ENCODE measurements around the gene ZNF485. TPM values are rescaled to one million over a fixed set of nuclear protein-coding genes. Genes with fewer than 3 reads are reported as not detected.

ZNF485 gene
- total RNA-seq, 1 experiment from 2014 or later, result 1.2 TPM

DNA sequence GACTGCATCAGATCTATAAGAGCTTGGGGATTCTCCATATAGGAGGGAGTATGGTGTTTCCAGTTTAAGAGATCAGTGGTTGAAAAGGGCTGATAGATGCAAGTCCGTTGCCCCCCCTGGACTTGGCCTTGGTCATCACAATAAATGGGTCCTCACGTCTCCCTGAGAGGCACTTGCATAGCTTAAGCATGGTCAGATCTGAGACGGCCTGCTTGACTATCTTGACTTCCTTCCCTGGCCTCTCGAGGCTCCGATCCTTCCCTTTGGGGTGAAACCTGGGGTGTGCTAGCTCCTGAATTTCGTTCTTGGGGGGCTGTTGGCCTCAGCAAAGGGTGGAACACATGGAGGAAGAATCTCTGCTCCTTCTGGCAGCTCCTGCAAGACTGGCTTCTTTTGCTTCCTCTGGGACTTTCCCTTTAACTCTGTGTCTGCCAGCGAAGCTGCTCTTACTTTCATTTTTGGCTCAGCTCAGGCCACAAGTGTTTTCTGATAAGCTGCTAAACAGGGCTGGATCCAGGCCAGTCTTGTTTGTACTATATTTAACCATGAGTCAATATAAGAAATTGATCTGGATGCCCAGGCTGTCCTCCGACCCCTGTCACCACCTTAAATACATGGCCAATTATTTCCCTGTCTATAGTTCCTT is 11.2 kb upstream of the ZNF485 start:
- CTCF ChIA-PET, result no interaction called here
- POLR2A ChIA-PET (ENCODE audit: unreplicated experiment), result no interaction called here
- ATAC-seq (no peak), DNase-seq (peak; percentile 19)
- H4K20me1 ChIP-seq (ENCODE audit: low read length), result no peaks in the 10 kb centered on the region
- no peak overlapping the region for H3K27ac ChIP-seq (ENCODE audit: low read length)
- H3K79me2 ChIP-seq (ENCODE audit: low read length), result no peaks in the 10 kb centered on the region
- 0 out of 2 replicates have a peak, but pooled peaks cover 7% of the 10 kb centered on the region for H3K27me3 ChIP-seq (ENCODE audit: low read length)
- H3K4me1 ChIP-seq (ENCODE audit: insufficient read depth, low read length), result no peaks in the 10 kb centered on the region
- intact Hi-C loops (cut with micrococcal nuclease), result no loop called here
- H3K9me3 ChIP-seq (ENCODE audit: low read length), result 0 out of 2 replicates have a peak, but pooled peaks cover 9% of the 10 kb centered on the region
- no peaks in the 10 kb centered on the region for H3K36me3 ChIP-seq (ENCODE audit: low read depth, low read length)
- H3K9me2 ChIP-seq (replicated peaks; ENCODE audit: low read length), result no peaks in the 10 kb centered on the region
- H3F3A ChIP-seq (ENCODE audit: low read length, unreplicated experiment), result no peaks in the 10 kb centered on the region
- peak overlapping the region; percentile 77 for H3K4me2 ChIP-seq (ENCODE audit: low read length)
- TF ChIP-seq, protein P1, sequence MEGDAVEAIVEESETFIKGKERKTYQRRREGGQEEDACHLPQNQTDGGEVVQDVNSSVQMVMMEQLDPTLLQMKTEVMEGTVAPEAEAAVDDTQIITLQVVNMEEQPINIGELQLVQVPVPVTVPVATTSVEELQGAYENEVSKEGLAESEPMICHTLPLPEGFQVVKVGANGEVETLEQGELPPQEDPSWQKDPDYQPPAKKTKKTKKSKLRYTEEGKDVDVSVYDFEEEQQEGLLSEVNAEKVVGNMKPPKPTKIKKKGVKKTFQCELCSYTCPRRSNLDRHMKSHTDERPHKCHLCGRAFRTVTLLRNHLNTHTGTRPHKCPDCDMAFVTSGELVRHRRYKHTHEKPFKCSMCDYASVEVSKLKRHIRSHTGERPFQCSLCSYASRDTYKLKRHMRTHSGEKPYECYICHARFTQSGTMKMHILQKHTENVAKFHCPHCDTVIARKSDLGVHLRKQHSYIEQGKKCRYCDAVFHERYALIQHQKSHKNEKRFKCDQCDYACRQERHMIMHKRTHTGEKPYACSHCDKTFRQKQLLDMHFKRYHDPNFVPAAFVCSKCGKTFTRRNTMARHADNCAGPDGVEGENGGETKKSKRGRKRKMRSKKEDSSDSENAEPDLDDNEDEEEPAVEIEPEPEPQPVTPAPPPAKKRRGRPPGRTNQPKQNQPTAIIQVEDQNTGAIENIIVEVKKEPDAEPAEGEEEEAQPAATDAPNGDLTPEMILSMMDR (conservative IDR thresholded peaks at IDR 0.05; ENCODE audit: low read depth, low read length), result no peak
- TF ChIP-seq EZH2 (IDR thresholded peaks at IDR 0.05; ENCODE audit: low read length, unreplicated experiment) (no peak), EZH2phosphoT487 (IDR thresholded peaks at IDR 0.05; ENCODE audit: borderline replicate concordance, low read length) (no peak)
- H2AFZ ChIP-seq (ENCODE audit: low read length), result peak overlapping the region; percentile 71
- no TSS peak for BruUV-seq (replicated peaks)
- peak overlapping the region; percentile 58 for H3K4me3 ChIP-seq (ENCODE audit: low read length)
- no peak overlapping the region for H3K9ac ChIP-seq (ENCODE audit: low read length)

GRCh38 chr10:43595739-43596298 is 10.4 kb upstream of the ZNF485 start:
- Histone ChIP-seq H3K4me2 (ENCODE audit: low read length) (peak overlapping the region; percentile 77), H3K27me3 (ENCODE audit: low read length) (0 out of 2 replicates have a peak, but pooled peaks cover 7% of the 10 kb centered on the region), H3K4me3 (ENCODE audit: low read length) (no peak overlapping the region; the same call in 1 of the 2 replicates), H2AFZ (ENCODE audit: low read length) (no peak overlapping the region), H3K4me1 (ENCODE audit: insufficient read depth, low read length) (no peaks in the 10 kb centered on the region), H3F3A (ENCODE audit: low read length, unreplicated experiment) (no peaks in the 10 kb centered on the region), H3K9me3 (ENCODE audit: low read length) (0 out of 2 replicates have a peak, but pooled peaks cover 10% of the 10 kb centered on the region), H3K36me3 (ENCODE audit: low read depth, low read length) (no peaks in the 10 kb centered on the region), H3K9me2 (replicated peaks; ENCODE audit: low read length) (no peaks in the 10 kb centered on the region), H4K20me1 (ENCODE audit: low read length) (no peaks in the 10 kb centered on the region), H3K27ac (ENCODE audit: low read length) (no peak overlapping the region), H3K79me2 (ENCODE audit: low read length) (no peaks in the 10 kb centered on the region), H3K9ac (ENCODE audit: low read length) (no peak overlapping the region)
- TF ChIP-seq EZH2phosphoT487 (IDR thresholded peaks at IDR 0.05; ENCODE audit: borderline replicate concordance, low read length) (no peak), EZH2 (IDR thresholded peaks at IDR 0.05; ENCODE audit: low read length, unreplicated experiment) (no peak)
- TF ChIP-seq, protein P1 (conservative IDR thresholded peaks at IDR 0.05; ENCODE audit: low read depth, low read length), result no peak
- BruUV-seq (replicated peaks), result no TSS peak
- intact Hi-C loops (cut with micrococcal nuclease), result no loop called here
- ChIA-PET CTCF (no interaction called here), POLR2A (ENCODE audit: unreplicated experiment) (no interaction called here)
- DNase-seq (no peak), ATAC-seq (no peak)

- no peak for ATAC-seq
- BruUV-seq (replicated peaks), result no TSS peak
- H3K27me3 ChIP-seq (ENCODE audit: low read length), result 0 out of 2 replicates have a peak, but pooled peaks cover 7% of the 10 kb centered on the region
These were observed 9.7 kb upstream of the ZNF485 start for GRCh38 chr10:43596546-43596945.

More at GRCh38 chr10:43596546-43596945, 9.7 kb upstream of the ZNF485 start:
- H3K79me2 ChIP-seq (ENCODE audit: low read length), result no peaks in the 10 kb centered on the region
- TF ChIP-seq EZH2 (IDR thresholded peaks at IDR 0.05; ENCODE audit: low read length, unreplicated experiment), result no peak
- TF ChIP-seq EZH2phosphoT487 (IDR thresholded peaks at IDR 0.05; ENCODE audit: borderline replicate concordance, low read length), result no peak
- TF ChIP-seq, protein P1 (conservative IDR thresholded peaks at IDR 0.05; ENCODE audit: low read depth, low read length), result no peak
- H2AFZ ChIP-seq (ENCODE audit: low read length), result no peak overlapping the region
- intact Hi-C loops (cut with micrococcal nuclease), result no loop called here
- H3K4me3 ChIP-seq (ENCODE audit: low read length), result no peak overlapping the region
- H3K36me3 ChIP-seq (ENCODE audit: low read depth, low read length), result no peaks in the 10 kb centered on the region
- no peaks in the 10 kb centered on the region for H3K9me2 ChIP-seq (replicated peaks; ENCODE audit: low read length)
- ChIA-PET CTCF (no interaction called here), POLR2A (ENCODE audit: unreplicated experiment) (no interaction called here)
- no peaks in the 10 kb centered on the region for H4K20me1 ChIP-seq (ENCODE audit: low read length)
- H3K9ac ChIP-seq (ENCODE audit: low read length), result no peak overlapping the region
- H3K4me1 ChIP-seq (ENCODE audit: insufficient read depth, low read length), result no peaks in the 10 kb centered on the region
- H3F3A ChIP-seq (ENCODE audit: low read length, unreplicated experiment), result no peaks in the 10 kb centered on the region
- H3K4me2 ChIP-seq (ENCODE audit: low read length), result no peak overlapping the region
- no peak overlapping the region for H3K27ac ChIP-seq (ENCODE audit: low read length)
- no peak for DNase-seq
- H3K9me3 ChIP-seq (ENCODE audit: low read length), result 0 out of 2 replicates have a peak, but pooled peaks cover 13% of the 10 kb centered on the region

Data from PC-3 (cell line).